Endodermal cell (in vitro differentiated cells): Measurements from ENCODE around the gene PPP1R26. TPM values are rescaled to one million over a fixed set of nuclear protein-coding genes. Genes with fewer than 3 reads are reported as not detected.

Experiments
- DNase-seq: peaks from one replicate; pipeline ENCODE4 v3.0.0-alpha.2; 2017
- H3K27ac ChIP-seq: 2 replicates; pipeline ENCODE4 v1.5.1; 2013; ENCODE audit warnings: mild to moderate bottlenecking, low read depth, low read length, moderate library complexity
- H3K27me3 ChIP-seq: 2 replicates; pipeline ENCODE4 v1.6.1; 2013; ENCODE audit warnings: mild to moderate bottlenecking, low read length, moderate library complexity; ENCODE audit not compliant: insufficient read depth, control insufficient read depth, poor library complexity, severe bottlenecking
- H3K36me3 ChIP-seq: 2 replicates; pipeline ENCODE4 v1.7.0; 2013; ENCODE audit warnings: mild to moderate bottlenecking, low read length, moderate library complexity; ENCODE audit not compliant: control insufficient read depth, insufficient read depth
- H3K4me1 ChIP-seq: one replicate; pipeline ENCODE4 v1.7.0; 2013; ENCODE audit warnings: low read length; ENCODE audit not compliant: control insufficient read depth, insufficient read depth
- H3K4me3 ChIP-seq: 2 replicates; pipeline ENCODE4 v1.5.1; 2013; ENCODE audit warnings: mild to moderate bottlenecking, low read length, moderate library complexity
- H3K9ac ChIP-seq: 2 replicates; pipeline ENCODE4 v1.6.1; 2013; ENCODE audit warnings: mild to moderate bottlenecking, low read length, moderate library complexity; ENCODE audit not compliant: poor library complexity, severe bottlenecking; ENCODE audit errors: extremely low read depth
- H3K9me3 ChIP-seq: 2 replicates; pipeline ENCODE4 v1.6.1; 2013; ENCODE audit warnings: mild to moderate bottlenecking, low read length, moderate library complexity; ENCODE audit not compliant: control insufficient read depth
- H3K27ac Mint-ChIP-seq: 2 replicates; pipeline ENCODE4 v1.8.0; 2020; ENCODE audit warnings: mixed read lengths
- H3K27me3 Mint-ChIP-seq: 2 replicates; pipeline ENCODE4 v1.8.0; 2021; ENCODE audit warnings: mild to moderate bottlenecking, mixed read lengths; ENCODE audit not compliant: insufficient read depth
- H3K36me3 Mint-ChIP-seq: 2 replicates; pipeline ENCODE4 v1.8.0; 2020; ENCODE audit warnings: low read depth, mixed read lengths
- H3K4me1 Mint-ChIP-seq: 2 replicates; pipeline ENCODE4 v1.8.0; 2020; ENCODE audit warnings: mixed read lengths
- H3K4me3 Mint-ChIP-seq: 2 replicates; pipeline ENCODE4 v1.8.0; 2020; ENCODE audit warnings: mild to moderate bottlenecking, moderate library complexity, mixed read lengths
- H3K9me3 Mint-ChIP-seq: 2 replicates; pipeline ENCODE4 v1.8.0; 2020; ENCODE audit warnings: mild to moderate bottlenecking, mixed read lengths
- WGBS, 2 experiments: methylation state at CpG; one replicate each; pipeline versions ENCODE4 v1.1.5 to v1.1.7; 2013; ENCODE audit warnings: missing lambda C conversion rate in 2 of 2, mixed read lengths in 1 of 2; ENCODE audit not compliant: insufficient coverage in 1 of 2, insufficient read length in 1 of 2; 5-methylcytosine and 5-hydroxymethylcytosine counted together
- total RNA-seq, 2 donors: library from RNA; stranded (reverse); fragmentation: NEBNext Ultra II Directional in 1 of 2; extraction: Animal tissue kit (Norgen Biotek cat#: 25700) in 1 of 2; gene quantifications; 2 replicates in 1 of 2; 3 replicates in 1 of 2; pipeline ENCODE4 v1.2.1, GENCODE V29; 2021
- TF ChIP-seq, protein P1 (sequence below): fragments of 200-600 bp; sonication (generic); conservative IDR thresholded peaks from 2 replicates; pipeline ENCODE4 v1.5.0; 2021; ENCODE audit warnings: antibody characterized with exemption, mild to moderate bottlenecking

The PPP1R26 gene
- total RNA-seq, 2 donors from 2014 or later = 43.2 to 54.5 TPM

GRCh38 chr9:135515083-135515951 lies 35.7 kb downstream of the PPP1R26 start:
- H3K4me3 Mint-ChIP-seq = no peak overlapping the region
- TF ChIP-seq, protein P1, sequence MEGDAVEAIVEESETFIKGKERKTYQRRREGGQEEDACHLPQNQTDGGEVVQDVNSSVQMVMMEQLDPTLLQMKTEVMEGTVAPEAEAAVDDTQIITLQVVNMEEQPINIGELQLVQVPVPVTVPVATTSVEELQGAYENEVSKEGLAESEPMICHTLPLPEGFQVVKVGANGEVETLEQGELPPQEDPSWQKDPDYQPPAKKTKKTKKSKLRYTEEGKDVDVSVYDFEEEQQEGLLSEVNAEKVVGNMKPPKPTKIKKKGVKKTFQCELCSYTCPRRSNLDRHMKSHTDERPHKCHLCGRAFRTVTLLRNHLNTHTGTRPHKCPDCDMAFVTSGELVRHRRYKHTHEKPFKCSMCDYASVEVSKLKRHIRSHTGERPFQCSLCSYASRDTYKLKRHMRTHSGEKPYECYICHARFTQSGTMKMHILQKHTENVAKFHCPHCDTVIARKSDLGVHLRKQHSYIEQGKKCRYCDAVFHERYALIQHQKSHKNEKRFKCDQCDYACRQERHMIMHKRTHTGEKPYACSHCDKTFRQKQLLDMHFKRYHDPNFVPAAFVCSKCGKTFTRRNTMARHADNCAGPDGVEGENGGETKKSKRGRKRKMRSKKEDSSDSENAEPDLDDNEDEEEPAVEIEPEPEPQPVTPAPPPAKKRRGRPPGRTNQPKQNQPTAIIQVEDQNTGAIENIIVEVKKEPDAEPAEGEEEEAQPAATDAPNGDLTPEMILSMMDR = no peak
- Histone ChIP-seq H3K4me1 (no peaks in the 10 kb centered on the region), H3K9me3 (no peaks in the 10 kb centered on the region), H3K27me3 (no peaks in the 10 kb centered on the region), H3K27ac (no peak overlapping the region), H3K36me3 (no peaks in the 10 kb centered on the region), H3K4me3 (no peak overlapping the region), H3K9ac (no peak overlapping the region)
- peaks cover 2% of the 10 kb centered on the region for H3K9me3 Mint-ChIP-seq
- 94% methylated on average over 20 to 31 of the region's 31 CpGs for WGBS, 2 experiments
- peak; percentile 34 for DNase-seq
- H3K4me1 Mint-ChIP-seq = no peaks in the 10 kb centered on the region
- H3K27me3 Mint-ChIP-seq = no peaks in the 10 kb centered on the region
- no peak overlapping the region for H3K27ac Mint-ChIP-seq
- no peaks in the 10 kb centered on the region for H3K36me3 Mint-ChIP-seq

DNA sequence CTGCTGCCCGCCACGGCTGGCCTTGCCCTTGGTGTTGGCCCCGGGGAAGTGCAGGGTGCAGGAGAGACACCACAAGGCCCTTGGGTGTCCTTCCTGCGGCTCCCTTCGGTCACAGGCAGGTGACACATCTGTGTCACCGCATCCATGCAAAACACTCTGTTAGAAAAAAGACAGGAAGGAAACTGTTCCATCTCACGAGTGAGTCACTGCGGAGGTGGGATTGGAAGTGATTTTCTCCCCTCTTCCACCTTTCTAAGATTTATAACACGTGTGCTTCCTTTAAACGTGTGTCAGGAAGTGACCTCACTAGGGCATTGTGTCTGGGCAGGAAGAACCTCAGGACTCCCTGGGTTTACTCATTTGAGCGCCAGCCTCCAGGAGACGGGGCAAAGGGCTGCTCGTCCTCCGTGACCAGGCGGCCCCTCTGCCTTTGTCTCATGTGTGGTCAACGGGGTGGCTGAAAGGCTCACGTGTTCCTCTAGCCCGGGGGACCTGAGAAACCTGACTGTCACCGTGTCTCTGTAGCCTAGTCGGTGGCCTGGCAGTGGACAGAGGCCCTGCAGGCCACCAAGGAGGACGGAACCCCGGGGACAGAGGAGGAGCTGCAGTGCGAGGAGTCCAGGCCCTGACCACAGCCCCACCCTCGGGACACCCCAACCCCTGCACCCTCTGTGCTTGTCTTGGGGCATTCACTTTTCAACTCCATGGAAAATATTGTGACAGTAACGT lies 36.7 kb downstream of the PPP1R26 start:
- Mint-ChIP-seq H3K36me3 (no peaks in the 10 kb centered on the region), H3K4me3 (no peak overlapping the region), H3K4me1 (no peaks in the 10 kb centered on the region), H3K27ac (no peak overlapping the region), H3K9me3 (peaks cover 2% of the 10 kb centered on the region), H3K27me3 (no peaks in the 10 kb centered on the region)
- H3K9me3 ChIP-seq = no peaks in the 10 kb centered on the region
- no peak overlapping the region for H3K4me3 ChIP-seq
- peak; percentile 34 for DNase-seq
- H3K36me3 ChIP-seq = no peaks in the 10 kb centered on the region
- TF ChIP-seq, protein P1 = no peak
- H3K27ac ChIP-seq = no peak overlapping the region
- H3K27me3 ChIP-seq = no peaks in the 10 kb centered on the region
- 93 to 98% methylated on average over 21 to 25 of the region's 25 CpGs for WGBS, 2 experiments
- H3K9ac ChIP-seq = no peak overlapping the region
- H3K4me1 ChIP-seq = no peaks in the 10 kb centered on the region

- Mint-ChIP-seq H3K27ac (no peak overlapping the region), H3K27me3 (no peaks in the 10 kb centered on the region), H3K4me3 (no peak overlapping the region), H3K9me3 (no peaks in the 10 kb centered on the region), H3K36me3 (no peaks in the 10 kb centered on the region), H3K4me1 (no peaks in the 10 kb centered on the region)
- Histone ChIP-seq H3K4me1 (no peaks in the 10 kb centered on the region), H3K9me3 (no peaks in the 10 kb centered on the region), H3K27me3 (no peaks in the 10 kb centered on the region), H3K9ac (no peak overlapping the region), H3K36me3 (no peaks in the 10 kb centered on the region), H3K27ac (no peak overlapping the region), H3K4me3 (no peak overlapping the region)
- peak; percentile 32 for DNase-seq
- WGBS, 2 experiments = 93 to 95% methylated on average over 20 to 24 of the region's 24 CpGs
- TF ChIP-seq, protein P1 = no peak
Observed at GRCh38 chr9:135517407-135517822, 37.8 kb downstream of the PPP1R26 start.
